ENCODE results near the gene SLC22A31. TPM values are rescaled to one million over a fixed set of nuclear protein-coding genes. Genes with fewer than 3 reads are reported as not detected.

The SLC22A31 gene
- total RNA-seq, 1 experiment from 2014 or later, result 6.7 TPM

DNA sequence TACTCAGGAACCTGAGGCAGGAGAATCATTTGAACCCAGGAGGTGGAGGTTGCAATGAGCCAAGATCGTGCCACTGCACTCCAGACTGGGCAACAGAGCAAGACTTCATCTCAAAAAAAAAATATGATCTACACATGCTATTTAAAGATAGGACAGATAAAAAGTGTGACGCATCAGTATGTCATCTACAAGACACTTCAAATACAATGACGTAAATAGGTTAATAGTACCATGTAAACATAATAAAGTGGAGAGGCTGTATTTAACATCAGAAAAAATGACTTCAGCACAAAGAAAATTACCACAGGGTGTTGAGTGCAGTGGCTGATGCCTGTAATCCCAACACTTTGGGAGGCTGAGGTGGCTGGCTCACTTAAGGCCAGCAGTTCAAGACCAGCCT is 37.4 kb upstream of the SLC22A31 start:
- no peak for TF ChIP-seq CTCF (IDR thresholded peaks at IDR 0.05; ENCODE audit: insufficient read depth in 1 of 2, low read depth in 1 of 2, low read length in 1 of 2, severe bottlenecking in 1 of 2, unreplicated experiment in 1 of 2)
- no peak for DNase-seq
- peaks cover 6% of the 10 kb centered on the region; the same call in 1 of the 2 replicates for H3K9me3 ChIP-seq
- BruUV-seq (replicated peaks), result no TSS peak
- Mint-ChIP-seq H3K4me3 (ENCODE audit: unreplicated experiment) (no peak overlapping the region), H3K27me3 (ENCODE audit: insufficient read depth, unreplicated experiment) (no peaks in the 10 kb centered on the region), H3K9me3 (ENCODE audit: unreplicated experiment) (peaks cover 12% of the 10 kb centered on the region), H3K4me1 (ENCODE audit: low read depth, unreplicated experiment) (no peaks in the 10 kb centered on the region), H3K36me3 (ENCODE audit: insufficient read depth, unreplicated experiment) (peaks cover 44% of the 10 kb centered on the region), H3K27ac (ENCODE audit: unreplicated experiment) (no peak overlapping the region)
- POLR2A ChIA-PET, result no interaction called here
- H3K27me3 ChIP-seq (replicated peaks; ENCODE audit: control insufficient read depth, insufficient read depth, low read length), result no peaks in the 10 kb centered on the region
- H3K4me1 ChIP-seq, result no peaks in the 10 kb centered on the region
- intact Hi-C loops (cut with micrococcal nuclease; ENCODE audit: unreplicated experiment), result no loop called here
- H3K4me3 ChIP-seq (ENCODE audit: low read depth, low read length), result no peak overlapping the region
- 0 out of 2 replicates have a peak, but pooled peaks cover 2% of the 10 kb centered on the region for H3K36me3 ChIP-seq (ENCODE audit: control insufficient read depth, insufficient read depth, low read length)
- CTCF ChIA-PET, result no interaction called here

GRCh38 chr16:89233678-89234490 is 33.5 kb upstream of the SLC22A31 start:
- Histone ChIP-seq H3K9me3 (peaks cover 4% of the 10 kb centered on the region; the same call in 1 of the 2 replicates), H3K4me1 (no peaks in the 10 kb centered on the region), H3K4me3 (ENCODE audit: low read depth, low read length) (no peak overlapping the region), H3K27me3 (replicated peaks; ENCODE audit: control insufficient read depth, insufficient read depth, low read length) (no peaks in the 10 kb centered on the region), H3K36me3 (ENCODE audit: control insufficient read depth, insufficient read depth, low read length) (peaks cover 3% of the 10 kb centered on the region)
- H3K4me1 Mint-ChIP-seq (ENCODE audit: low read depth, unreplicated experiment), result no peaks in the 10 kb centered on the region
- no peak for DNase-seq
- no TSS peak for BruUV-seq (replicated peaks)
- intact Hi-C loops (cut with micrococcal nuclease; ENCODE audit: unreplicated experiment), result no loop called here
- no peak for TF ChIP-seq CTCF (IDR thresholded peaks at IDR 0.05; ENCODE audit: insufficient read depth in 1 of 2, low read depth in 1 of 2, low read length in 1 of 2, severe bottlenecking in 1 of 2, unreplicated experiment in 1 of 2)
- H3K27ac Mint-ChIP-seq (ENCODE audit: unreplicated experiment), result no peak overlapping the region
- H3K27me3 Mint-ChIP-seq (ENCODE audit: insufficient read depth, unreplicated experiment), result no peaks in the 10 kb centered on the region
- H3K36me3 Mint-ChIP-seq (ENCODE audit: insufficient read depth, unreplicated experiment), result peaks cover 54% of the 10 kb centered on the region
- CTCF ChIA-PET, result no interaction called here
- POLR2A ChIA-PET, result no interaction called here
- no peak overlapping the region for H3K4me3 Mint-ChIP-seq (ENCODE audit: unreplicated experiment)
- H3K9me3 Mint-ChIP-seq (ENCODE audit: unreplicated experiment), result peaks cover 22% of the 10 kb centered on the region

GRCh38 chr16:89232107-89232506 is 31.8 kb upstream of the SLC22A31 start:
- H3K27ac Mint-ChIP-seq (ENCODE audit: unreplicated experiment), result no peak overlapping the region
- H3K9me3 Mint-ChIP-seq (ENCODE audit: unreplicated experiment), result peaks cover 38% of the 10 kb centered on the region
- Histone ChIP-seq H3K9me3 (peaks cover 7% of the 10 kb centered on the region; the same call in 1 of the 2 replicates), H3K4me3 (ENCODE audit: low read depth, low read length) (no peak overlapping the region), H3K27me3 (replicated peaks; ENCODE audit: control insufficient read depth, insufficient read depth, low read length) (no peaks in the 10 kb centered on the region), H3K36me3 (ENCODE audit: control insufficient read depth, insufficient read depth, low read length) (peaks cover 10% of the 10 kb centered on the region), H3K4me1 (no peaks in the 10 kb centered on the region)
- no peak for TF ChIP-seq CTCF (IDR thresholded peaks at IDR 0.05; ENCODE audit: insufficient read depth in 1 of 2, low read depth in 1 of 2, low read length in 1 of 2, severe bottlenecking in 1 of 2, unreplicated experiment in 1 of 2)
- H3K4me1 Mint-ChIP-seq (ENCODE audit: low read depth, unreplicated experiment), result no peaks in the 10 kb centered on the region
- no TSS peak for BruUV-seq (replicated peaks)
- no peaks in the 10 kb centered on the region for H3K27me3 Mint-ChIP-seq (ENCODE audit: insufficient read depth, unreplicated experiment)
- no peak for DNase-seq
- POLR2A ChIA-PET, result no interaction called here
- H3K4me3 Mint-ChIP-seq (ENCODE audit: unreplicated experiment), result no peak overlapping the region
- CTCF ChIA-PET, result no interaction called here
- intact Hi-C loops (cut with micrococcal nuclease; ENCODE audit: unreplicated experiment), result no loop called here
- H3K36me3 Mint-ChIP-seq (ENCODE audit: insufficient read depth, unreplicated experiment), result peaks cover 65% of the 10 kb centered on the region
